ENCODE results near the gene SERPINA12.
A peak's percentile ranks its signal among the peaks of the same experiment; 100 is the strongest.

The SERPINA12 gene

DNA sequence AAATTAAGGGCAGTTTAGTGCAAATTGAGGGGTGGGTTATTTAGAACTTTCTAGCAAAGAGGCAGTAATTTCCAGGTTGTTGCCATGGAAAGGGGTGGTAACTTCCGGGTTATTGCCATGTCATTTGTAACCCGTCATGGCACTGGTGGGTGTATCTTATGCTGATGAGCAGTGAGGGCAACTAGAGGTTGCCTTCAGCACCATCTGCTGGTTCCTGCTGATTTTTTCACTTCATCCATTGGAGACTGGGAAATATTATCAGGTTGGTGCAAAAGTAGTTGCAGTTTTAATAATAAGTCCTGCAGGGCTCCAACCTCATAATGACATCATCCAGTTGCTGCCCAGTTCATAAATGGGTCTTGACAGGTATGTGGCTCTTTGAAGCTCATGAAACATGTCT is 27.6 kb upstream of the SERPINA12 start:
- TF ChIP-seq, protein P1, sequence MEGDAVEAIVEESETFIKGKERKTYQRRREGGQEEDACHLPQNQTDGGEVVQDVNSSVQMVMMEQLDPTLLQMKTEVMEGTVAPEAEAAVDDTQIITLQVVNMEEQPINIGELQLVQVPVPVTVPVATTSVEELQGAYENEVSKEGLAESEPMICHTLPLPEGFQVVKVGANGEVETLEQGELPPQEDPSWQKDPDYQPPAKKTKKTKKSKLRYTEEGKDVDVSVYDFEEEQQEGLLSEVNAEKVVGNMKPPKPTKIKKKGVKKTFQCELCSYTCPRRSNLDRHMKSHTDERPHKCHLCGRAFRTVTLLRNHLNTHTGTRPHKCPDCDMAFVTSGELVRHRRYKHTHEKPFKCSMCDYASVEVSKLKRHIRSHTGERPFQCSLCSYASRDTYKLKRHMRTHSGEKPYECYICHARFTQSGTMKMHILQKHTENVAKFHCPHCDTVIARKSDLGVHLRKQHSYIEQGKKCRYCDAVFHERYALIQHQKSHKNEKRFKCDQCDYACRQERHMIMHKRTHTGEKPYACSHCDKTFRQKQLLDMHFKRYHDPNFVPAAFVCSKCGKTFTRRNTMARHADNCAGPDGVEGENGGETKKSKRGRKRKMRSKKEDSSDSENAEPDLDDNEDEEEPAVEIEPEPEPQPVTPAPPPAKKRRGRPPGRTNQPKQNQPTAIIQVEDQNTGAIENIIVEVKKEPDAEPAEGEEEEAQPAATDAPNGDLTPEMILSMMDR (IDR thresholded peaks at IDR 0.05; ENCODE audit: low read length, missing control alignments): peak; percentile 21

DNA sequence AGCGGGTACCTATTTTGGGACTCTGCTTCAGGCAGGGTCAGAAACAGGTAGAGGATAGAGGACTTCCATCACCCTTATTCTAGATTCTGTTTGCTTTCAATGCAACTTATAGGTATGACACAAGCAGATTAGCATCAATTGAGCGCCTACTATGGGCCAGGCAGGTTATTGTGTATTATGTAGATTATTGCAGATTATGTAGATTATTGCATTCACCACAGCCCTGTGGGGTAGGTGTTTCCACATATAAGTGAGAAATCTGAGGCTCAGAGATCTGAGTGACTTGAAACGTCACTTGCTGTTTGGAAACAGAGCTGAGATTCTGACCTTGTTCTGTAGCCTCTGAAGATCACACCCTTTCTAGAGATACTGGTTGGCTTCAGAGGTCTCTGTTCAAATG is 26.2 kb upstream of the SERPINA12 start:
- H3K4me3 ChIP-seq (replicated peaks; ENCODE audit: low read depth, low read length): no peak overlapping the region
- no peak for DNase-seq (ENCODE audit: low read depth)
- TF ChIP-seq, protein P1 (IDR thresholded peaks at IDR 0.05; ENCODE audit: low read length, missing control alignments): no peak

More for the DNA sequence above, 27.6 kb upstream of the SERPINA12 start:
- H3K4me3 ChIP-seq (replicated peaks; ENCODE audit: low read depth, low read length): no peak overlapping the region
- peak; percentile 31 for DNase-seq (ENCODE audit: low read depth)

DNA sequence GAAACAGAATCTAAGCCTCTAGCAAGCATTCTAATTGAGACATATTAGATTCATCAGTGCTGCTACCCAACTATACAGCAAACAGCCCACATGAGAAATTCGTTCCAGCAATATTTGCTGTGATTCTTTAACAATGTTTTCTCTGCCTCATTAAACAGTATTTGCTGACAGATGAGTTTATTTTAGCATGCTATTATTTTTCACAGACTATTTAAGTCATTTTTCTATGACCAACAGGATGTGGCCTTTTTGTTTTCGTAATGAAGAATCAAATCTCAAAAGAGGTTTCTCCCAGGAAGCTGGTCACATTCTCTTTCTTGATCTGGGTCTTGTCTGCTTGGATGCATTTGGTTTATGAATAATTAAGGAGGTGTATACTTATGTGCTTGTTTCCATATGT is 23.2 kb upstream of the SERPINA12 start:
- no peak overlapping the region for H3K4me3 ChIP-seq (replicated peaks; ENCODE audit: low read depth, low read length)
- DNase-seq (ENCODE audit: low read depth): peak; percentile 37
- TF ChIP-seq, protein P1 (IDR thresholded peaks at IDR 0.05; ENCODE audit: low read length, missing control alignments): no peak

DNA sequence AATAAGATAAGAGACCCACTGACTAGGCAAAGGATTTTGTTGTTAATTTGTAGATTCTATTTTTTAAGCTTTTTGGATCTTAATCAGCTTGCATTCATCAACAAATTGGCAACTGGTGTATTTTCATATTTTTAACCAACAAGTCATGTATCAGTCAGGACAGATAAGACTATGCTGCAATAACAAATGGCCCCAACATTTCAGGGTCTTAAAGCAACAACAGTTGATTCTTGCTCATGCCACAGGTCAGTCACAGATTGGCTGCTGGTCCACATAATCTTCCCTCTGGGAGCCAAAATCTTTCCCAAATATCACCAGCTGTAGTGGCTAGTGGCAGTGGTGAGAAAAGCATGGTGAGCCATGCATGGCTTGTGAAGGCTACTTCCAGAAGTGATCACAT is 21.9 kb upstream of the SERPINA12 start:
- H3K4me3 ChIP-seq (replicated peaks; ENCODE audit: low read depth, low read length): no peak overlapping the region
- no peak for DNase-seq (ENCODE audit: low read depth)
- TF ChIP-seq, protein P1 (IDR thresholded peaks at IDR 0.05; ENCODE audit: low read length, missing control alignments): no peak

DNA sequence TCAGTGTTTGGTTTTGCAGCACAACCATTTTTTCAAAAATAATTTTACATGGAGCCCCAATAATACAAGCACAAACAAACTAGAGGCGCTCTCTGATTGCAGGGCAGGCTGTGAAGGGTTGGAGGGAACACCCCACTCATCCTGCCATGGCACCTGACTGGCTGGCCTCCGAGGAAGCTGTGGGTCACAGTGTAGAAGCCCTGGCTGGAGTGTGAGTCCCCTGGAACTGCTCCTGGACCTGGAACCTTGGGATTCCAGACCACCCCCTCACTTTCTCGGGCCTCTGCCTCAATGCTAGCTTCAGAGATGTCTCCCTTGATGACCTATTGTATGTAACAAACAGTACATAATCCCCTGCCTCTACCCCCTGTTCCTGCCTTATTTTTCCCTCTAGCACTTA is 14.8 kb upstream of the SERPINA12 start:
- H3K4me3 ChIP-seq (replicated peaks; ENCODE audit: low read depth, low read length): no peak overlapping the region
- TF ChIP-seq, protein P1 (IDR thresholded peaks at IDR 0.05; ENCODE audit: low read length, missing control alignments): no peak
- no peak for DNase-seq (ENCODE audit: low read depth)

DNA sequence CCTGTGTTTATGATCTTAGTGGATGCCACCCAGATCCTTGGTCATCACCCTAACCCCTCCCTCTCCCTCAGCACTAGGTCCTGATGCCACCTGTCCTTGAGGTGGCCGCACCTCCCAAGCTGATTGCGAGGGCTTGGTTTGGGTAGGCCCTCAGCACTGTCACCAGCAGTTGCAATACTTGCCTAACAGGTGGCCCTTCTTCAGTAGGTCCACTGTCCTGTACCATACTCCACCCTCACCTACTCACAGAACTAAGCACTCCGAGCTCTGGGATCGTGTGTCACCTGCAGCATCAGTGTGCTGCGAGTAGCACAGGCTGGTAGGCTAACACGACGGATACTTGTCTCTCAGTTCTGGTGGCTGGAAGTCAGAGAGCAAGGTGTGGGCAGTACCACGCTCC is 14.0 kb upstream of the SERPINA12 start:
- no peak overlapping the region for H3K4me3 ChIP-seq (replicated peaks; ENCODE audit: low read depth, low read length)
- TF ChIP-seq, protein P1 (IDR thresholded peaks at IDR 0.05; ENCODE audit: low read length, missing control alignments): no peak
- DNase-seq (ENCODE audit: low read depth): no peak

DNA sequence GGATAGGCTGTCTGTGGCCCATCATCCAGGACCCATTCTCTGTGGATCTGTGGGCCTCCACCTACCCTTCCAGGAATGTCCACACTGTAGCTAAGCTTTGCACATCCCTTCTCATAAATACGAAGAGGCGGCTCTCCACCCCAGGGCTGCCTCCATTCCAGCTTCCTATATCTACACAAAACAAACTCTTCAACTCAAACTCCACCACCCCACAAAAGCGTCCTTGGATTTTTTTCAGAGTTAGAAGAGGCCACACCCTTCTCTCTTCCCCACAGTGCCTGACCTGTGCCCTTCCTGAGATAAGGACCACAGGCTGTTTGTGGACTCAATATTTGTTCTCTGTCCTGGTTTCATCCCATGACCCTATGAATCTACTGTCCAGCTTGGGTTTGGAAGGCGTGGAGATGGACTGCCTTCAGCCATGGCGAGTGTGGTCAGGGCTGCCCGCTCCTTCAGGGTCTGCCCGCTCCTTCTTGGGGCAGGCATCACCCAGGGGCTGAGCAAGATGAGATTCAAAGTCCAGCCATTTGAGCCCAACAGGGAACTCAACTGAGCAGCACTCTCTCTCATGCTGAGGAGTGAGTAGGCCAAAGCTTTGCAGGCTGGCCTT is 13.0 kb upstream of the SERPINA12 start:
- no peak for DNase-seq (ENCODE audit: low read depth)
- TF ChIP-seq, protein P1 (IDR thresholded peaks at IDR 0.05; ENCODE audit: low read length, missing control alignments): no peak
- no peak overlapping the region for H3K4me3 ChIP-seq (replicated peaks; ENCODE audit: low read depth, low read length)
